Calu3 (cell line): ENCODE measurements around the gene FYN. TPM values are rescaled to one million over a fixed set of nuclear protein-coding genes. Genes with fewer than 3 reads are reported as not detected.

Experiments used
- BruUV-seq: library from RNA; stranded (reverse); fragments of 400-500 nt; replicated peaks from 2 replicates; lab custom pipeline; 2021; lab: Mats Ljungman, UMichigan
- CTCF ChIA-PET: fragments of 300-600 bp; sonication (Branson Sonifier 250); formaldehyde crosslinking; loops from one replicate; lab custom pipeline; 2022; ENCODE audit warnings: antibody characterized with exemption; lab: Charles Lee
- DNase-seq: peaks from one replicate; pipeline ENCODE4 v3.0.0; 2022
- H3K27ac Mint-ChIP-seq: one replicate; pipeline ENCODE4 v1.8.0; 2022; ENCODE audit warnings: mixed read lengths; ENCODE audit not compliant: unreplicated experiment
- H3K27me3 Mint-ChIP-seq: one replicate; pipeline ENCODE4 v1.8.0; 2022; ENCODE audit warnings: mixed read lengths; ENCODE audit not compliant: unreplicated experiment
- H3K36me3 Mint-ChIP-seq: one replicate; pipeline ENCODE4 v1.8.0; 2022; ENCODE audit warnings: mild to moderate bottlenecking, moderate library complexity, mixed read lengths; ENCODE audit not compliant: insufficient read depth, unreplicated experiment
- H3K4me1 Mint-ChIP-seq: one replicate; pipeline ENCODE4 v1.8.0; 2022; ENCODE audit warnings: mild to moderate bottlenecking, low read depth, mixed read lengths; ENCODE audit not compliant: unreplicated experiment
- H3K4me3 Mint-ChIP-seq: one replicate; pipeline ENCODE4 v1.8.0; 2022; ENCODE audit warnings: mild to moderate bottlenecking, low read depth, moderate library complexity, mixed read lengths; ENCODE audit not compliant: unreplicated experiment
- H3K9me3 Mint-ChIP-seq: one replicate; pipeline ENCODE4 v1.8.0; 2022; ENCODE audit warnings: low read depth, mixed read lengths; ENCODE audit not compliant: unreplicated experiment
- intact Hi-C: fragments of 100-400 bp; cut with micrococcal nuclease; formaldehyde crosslinking; loops from one replicate; pipeline ENCODE4 v1.10.0; 2022; ENCODE audit not compliant: unreplicated experiment
- total RNA-seq: library from RNA; stranded (reverse); gene quantifications from 2 replicates; pipeline ENCODE4 v1.2.3, GENCODE V29; 2022
- TF ChIP-seq, protein P1 (sequence below): fragments of 200-600 bp; IDR thresholded peaks from one replicate; pipeline ENCODE4 v1.8.0; 2022; ENCODE audit warnings: antibody characterized with exemption; ENCODE audit not compliant: unreplicated experiment

Gene FYN
- total RNA-seq, 1 experiment from 2014 or later = 61.0 TPM

- Mint-ChIP-seq H3K4me1 (no peaks in the 10 kb centered on the region), H3K27ac (no peak overlapping the region), H3K27me3 (no peaks in the 10 kb centered on the region), H3K4me3 (no peak overlapping the region), H3K9me3 (no peaks in the 10 kb centered on the region), H3K36me3 (no peaks in the 10 kb centered on the region)
- TF ChIP-seq, protein P1, sequence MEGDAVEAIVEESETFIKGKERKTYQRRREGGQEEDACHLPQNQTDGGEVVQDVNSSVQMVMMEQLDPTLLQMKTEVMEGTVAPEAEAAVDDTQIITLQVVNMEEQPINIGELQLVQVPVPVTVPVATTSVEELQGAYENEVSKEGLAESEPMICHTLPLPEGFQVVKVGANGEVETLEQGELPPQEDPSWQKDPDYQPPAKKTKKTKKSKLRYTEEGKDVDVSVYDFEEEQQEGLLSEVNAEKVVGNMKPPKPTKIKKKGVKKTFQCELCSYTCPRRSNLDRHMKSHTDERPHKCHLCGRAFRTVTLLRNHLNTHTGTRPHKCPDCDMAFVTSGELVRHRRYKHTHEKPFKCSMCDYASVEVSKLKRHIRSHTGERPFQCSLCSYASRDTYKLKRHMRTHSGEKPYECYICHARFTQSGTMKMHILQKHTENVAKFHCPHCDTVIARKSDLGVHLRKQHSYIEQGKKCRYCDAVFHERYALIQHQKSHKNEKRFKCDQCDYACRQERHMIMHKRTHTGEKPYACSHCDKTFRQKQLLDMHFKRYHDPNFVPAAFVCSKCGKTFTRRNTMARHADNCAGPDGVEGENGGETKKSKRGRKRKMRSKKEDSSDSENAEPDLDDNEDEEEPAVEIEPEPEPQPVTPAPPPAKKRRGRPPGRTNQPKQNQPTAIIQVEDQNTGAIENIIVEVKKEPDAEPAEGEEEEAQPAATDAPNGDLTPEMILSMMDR = no peak
- no peak for DNase-seq
- no TSS peak for BruUV-seq
- CTCF ChIA-PET = no interaction called here
- intact Hi-C loops = no loop called here
Measured at GRCh38 chr6:111794300-111794699, 79.0 kb downstream of the FYN start.

DNA sequence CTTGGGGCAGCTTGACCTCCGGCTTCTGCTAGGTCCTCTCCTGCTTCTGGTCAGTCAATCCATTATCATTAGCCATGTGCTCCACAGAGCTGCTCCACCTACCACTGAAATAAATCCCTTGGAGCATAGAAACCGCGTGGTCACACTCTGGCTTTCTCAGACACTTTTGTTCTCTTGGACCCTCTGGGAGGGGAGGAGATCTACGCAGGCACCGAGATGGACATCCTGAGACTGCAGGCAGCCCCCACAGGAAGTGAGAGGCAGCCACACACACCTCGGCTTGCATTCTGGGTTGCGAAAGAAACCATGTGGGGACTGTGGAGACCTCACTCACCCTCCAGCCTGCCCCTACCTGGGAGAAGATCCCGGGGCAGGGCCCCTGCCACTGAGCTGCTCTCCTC is 79.5 kb downstream of the FYN start:
- Mint-ChIP-seq H3K36me3 (no peaks in the 10 kb centered on the region), H3K27ac (no peak overlapping the region), H3K9me3 (no peaks in the 10 kb centered on the region), H3K4me3 (no peak overlapping the region), H3K4me1 (no peaks in the 10 kb centered on the region), H3K27me3 (no peaks in the 10 kb centered on the region)
- CTCF ChIA-PET = no interaction called here
- intact Hi-C loops = no loop called here
- no TSS peak for BruUV-seq
- no peak for DNase-seq
- TF ChIP-seq, protein P1 = no peak

GRCh38 chr6:111792914-111793700 is 80.1 kb downstream of the FYN start:
- H3K27me3 Mint-ChIP-seq = no peaks in the 10 kb centered on the region
- TF ChIP-seq, protein P1 = no peak
- DNase-seq = no peak
- H3K27ac Mint-ChIP-seq = no peak overlapping the region
- no TSS peak for BruUV-seq
- H3K9me3 Mint-ChIP-seq = no peaks in the 10 kb centered on the region
- intact Hi-C loops = no loop called here
- no peak overlapping the region for H3K4me3 Mint-ChIP-seq
- H3K36me3 Mint-ChIP-seq = no peaks in the 10 kb centered on the region
- no peaks in the 10 kb centered on the region for H3K4me1 Mint-ChIP-seq
- CTCF ChIA-PET = interaction anchor here (0.6 kb wide), 2 partner anchors 14 to 500 kb away, joined by 3 to 4 read pairs; no protein-coding TSS in a partner anchor

DNA sequence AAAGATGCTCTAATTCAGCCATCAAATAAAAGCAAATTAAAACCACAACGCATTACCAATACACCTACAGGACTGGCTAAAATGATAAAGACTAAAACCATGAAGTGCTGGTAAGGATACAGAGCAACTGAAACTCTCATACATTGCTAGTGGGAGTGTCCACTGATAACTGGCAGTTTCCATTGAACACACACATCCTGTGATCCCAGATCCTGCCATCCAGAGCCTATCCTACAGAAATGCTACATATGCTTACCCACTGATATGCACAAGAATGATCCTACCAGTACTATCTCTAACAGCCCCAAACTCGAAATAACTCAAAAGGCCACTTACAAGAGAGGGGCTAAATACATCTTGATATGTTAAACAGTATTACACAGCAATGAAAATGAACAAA is 81.0 kb downstream of the FYN start:
- H3K27ac Mint-ChIP-seq = no peak overlapping the region
- no peaks in the 10 kb centered on the region for H3K36me3 Mint-ChIP-seq
- no peak for DNase-seq
- CTCF ChIA-PET = no interaction called here
- no TSS peak for BruUV-seq
- no peaks in the 10 kb centered on the region for H3K4me1 Mint-ChIP-seq
- TF ChIP-seq, protein P1 = no peak
- intact Hi-C loops = no loop called here
- no peaks in the 10 kb centered on the region for H3K9me3 Mint-ChIP-seq
- no peaks in the 10 kb centered on the region for H3K27me3 Mint-ChIP-seq
- no peak overlapping the region for H3K4me3 Mint-ChIP-seq
